ENCODE measurements around the gene OFD1.

The OFD1 gene, protein sequence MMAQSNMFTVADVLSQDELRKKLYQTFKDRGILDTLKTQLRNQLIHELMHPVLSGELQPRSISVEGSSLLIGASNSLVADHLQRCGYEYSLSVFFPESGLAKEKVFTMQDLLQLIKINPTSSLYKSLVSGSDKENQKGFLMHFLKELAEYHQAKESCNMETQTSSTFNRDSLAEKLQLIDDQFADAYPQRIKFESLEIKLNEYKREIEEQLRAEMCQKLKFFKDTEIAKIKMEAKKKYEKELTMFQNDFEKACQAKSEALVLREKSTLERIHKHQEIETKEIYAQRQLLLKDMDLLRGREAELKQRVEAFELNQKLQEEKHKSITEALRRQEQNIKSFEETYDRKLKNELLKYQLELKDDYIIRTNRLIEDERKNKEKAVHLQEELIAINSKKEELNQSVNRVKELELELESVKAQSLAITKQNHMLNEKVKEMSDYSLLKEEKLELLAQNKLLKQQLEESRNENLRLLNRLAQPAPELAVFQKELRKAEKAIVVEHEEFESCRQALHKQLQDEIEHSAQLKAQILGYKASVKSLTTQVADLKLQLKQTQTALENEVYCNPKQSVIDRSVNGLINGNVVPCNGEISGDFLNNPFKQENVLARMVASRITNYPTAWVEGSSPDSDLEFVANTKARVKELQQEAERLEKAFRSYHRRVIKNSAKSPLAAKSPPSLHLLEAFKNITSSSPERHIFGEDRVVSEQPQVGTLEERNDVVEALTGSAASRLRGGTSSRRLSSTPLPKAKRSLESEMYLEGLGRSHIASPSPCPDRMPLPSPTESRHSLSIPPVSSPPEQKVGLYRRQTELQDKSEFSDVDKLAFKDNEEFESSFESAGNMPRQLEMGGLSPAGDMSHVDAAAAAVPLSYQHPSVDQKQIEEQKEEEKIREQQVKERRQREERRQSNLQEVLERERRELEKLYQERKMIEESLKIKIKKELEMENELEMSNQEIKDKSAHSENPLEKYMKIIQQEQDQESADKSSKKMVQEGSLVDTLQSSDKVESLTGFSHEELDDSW

DNA sequence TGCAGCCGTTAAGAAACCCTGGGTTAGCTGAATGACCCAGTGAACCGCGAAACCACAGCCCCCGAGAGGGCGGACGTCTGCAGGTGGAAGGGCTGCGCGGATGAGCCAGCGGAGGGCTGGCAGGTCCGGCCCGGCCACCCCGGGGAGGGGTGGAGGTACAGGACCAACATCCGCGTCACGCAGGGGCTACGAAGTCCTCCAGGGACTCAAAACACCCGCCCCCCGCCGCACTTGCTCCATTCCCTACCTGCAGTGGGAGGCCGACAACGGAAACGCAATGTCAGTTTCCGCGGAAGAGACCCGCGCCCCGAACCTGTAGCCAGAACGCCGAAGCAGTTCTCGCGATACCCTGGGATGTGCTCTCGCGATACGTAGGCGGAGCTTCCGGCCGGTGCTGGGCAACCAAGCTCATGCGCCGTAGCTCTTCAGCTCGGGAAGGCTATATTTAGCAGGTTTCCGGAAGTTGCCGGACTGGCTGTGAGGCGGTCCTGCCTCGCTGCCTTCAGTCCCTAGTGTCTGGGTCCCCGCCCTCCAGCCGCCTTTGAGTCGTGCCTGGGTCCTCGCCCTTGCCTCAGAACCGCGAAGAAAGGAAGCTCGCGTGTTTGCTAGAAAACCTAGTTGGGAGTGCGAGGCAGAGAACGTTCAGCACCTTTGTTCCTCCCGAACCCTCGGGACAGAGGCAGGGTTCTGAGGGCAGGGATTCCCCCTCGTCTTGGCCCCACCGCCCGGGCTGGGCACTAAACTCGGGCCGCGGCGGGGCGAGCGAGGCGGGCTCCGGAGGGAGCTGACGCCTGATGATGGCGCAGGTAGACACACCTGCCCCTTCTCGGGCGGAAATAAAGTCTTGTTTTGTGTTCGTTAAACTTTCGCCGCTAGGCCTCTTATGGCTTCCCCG is at the start of gene OFD1, which contains the start of gene TRAPPC2:
TSS of gene OFD1 (plus strand) at position 471 of the 895 bp plus-strand sequence. CDS start at position 795, 324 bp downstream.
TSS of gene TRAPPC2 (minus strand) at position 343 of the 895 bp plus-strand sequence. CDS start 14,657 bp downstream, outside the sequence.
- DNase-seq = peak; percentile 84

GRCh38 chrX:13685126-13685763 is 49.3 kb upstream of the OFD1 start:
- no peak for DNase-seq

GRCh38 chrX:13687203-13687602 is 47.3 kb upstream of the OFD1 start:
- DNase-seq = no peak

GRCh38 chrX:13688384-13688957 is 46.1 kb upstream of the OFD1 start:
- DNase-seq = no peak

GRCh38 chrX:13688958-13689740 is 45.4 kb upstream of the OFD1 start, which contains the start of gene RAB9A:
TSS of gene RAB9A (plus strand) at chrX:13689128. CDS start at chrX:13708747, 19,619 bp downstream.
- DNase-seq = peak; percentile 68

GRCh38 chrX:13689741-13690211 is 44.8 kb upstream of the OFD1 start:
- no peak for DNase-seq

- DNase-seq = no peak
Measured at GRCh38 chrX:13690836-13691235, 43.7 kb upstream of the OFD1 start.

DNA sequence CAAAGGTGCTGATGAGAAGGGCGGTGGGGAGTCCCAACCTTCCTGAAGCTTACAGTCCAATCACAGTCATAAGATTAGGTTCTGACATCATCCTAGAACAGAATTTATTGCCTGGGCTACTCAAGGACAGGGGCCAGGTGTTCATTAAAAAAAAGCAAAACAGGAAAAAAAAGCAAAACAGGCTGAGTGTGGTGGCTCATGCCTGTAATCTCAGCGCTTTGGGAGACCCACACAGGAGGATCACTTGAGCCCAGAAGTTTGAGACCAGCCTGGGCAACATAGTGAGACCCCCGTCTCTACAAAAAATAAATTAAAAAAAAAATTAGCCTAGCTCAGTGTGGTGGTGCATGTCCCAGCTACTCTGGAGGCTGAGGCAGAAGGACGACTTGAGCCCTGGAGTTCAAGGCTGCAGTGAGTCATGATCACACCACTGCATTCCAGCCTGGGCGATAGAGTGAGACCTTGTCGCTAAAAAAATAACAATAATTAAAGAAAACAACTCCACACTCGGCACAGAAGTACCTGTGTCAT is 42.6 kb upstream of the OFD1 start:
- DNase-seq = no peak

GRCh38 chrX:13692771-13693231 is 41.7 kb upstream of the OFD1 start:
- no peak for DNase-seq

DNA sequence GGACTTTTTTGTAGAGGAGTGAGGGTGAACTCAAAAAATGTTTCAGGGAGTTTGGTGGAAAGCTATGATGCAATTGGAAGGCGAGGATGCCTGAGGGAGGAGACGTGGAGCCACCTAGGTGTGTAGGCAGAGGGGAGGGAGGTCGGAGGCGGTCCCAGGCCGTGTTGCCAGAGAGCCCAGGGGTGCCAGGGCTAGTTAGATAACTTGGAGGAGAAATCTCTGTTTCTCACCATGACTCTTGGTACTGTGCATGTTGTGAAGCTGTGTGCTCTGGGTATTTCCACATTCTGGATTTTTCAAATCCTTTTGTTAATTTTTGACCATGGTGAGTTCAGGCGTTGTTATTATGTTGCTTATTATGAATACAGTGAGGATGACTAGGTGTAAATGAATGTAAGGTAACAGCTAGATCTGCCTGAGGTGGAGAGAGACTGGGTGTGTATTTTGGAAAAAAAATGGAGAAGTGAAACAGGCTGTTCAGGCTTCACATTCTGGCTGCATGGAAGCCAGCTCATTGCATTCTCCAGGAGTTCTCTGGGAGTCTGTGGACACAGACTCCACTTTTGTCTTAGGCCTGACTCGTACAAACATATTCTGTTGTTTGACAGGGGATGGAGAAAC is 41.1 kb upstream of the OFD1 start:
- DNase-seq = no peak

DNA sequence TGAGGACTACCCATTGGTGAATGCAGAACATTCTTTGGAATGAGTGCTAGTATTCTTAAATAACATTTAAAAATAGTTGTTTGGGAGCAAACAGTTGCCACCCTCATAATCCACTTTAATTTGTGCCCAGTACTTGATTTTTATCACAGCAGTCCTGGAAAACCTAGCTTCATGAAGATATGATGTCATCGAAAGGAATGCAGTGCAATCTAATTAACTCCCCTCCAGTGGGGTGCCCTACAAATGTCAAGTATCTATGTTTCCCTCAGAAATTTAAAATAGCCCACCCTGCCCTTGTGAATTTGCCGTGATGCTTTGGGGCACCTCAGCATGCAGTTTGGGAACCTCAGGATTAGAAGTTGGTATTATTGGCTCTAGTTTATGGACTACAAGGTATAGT is 40.2 kb upstream of the OFD1 start:
- DNase-seq = no peak

DNA sequence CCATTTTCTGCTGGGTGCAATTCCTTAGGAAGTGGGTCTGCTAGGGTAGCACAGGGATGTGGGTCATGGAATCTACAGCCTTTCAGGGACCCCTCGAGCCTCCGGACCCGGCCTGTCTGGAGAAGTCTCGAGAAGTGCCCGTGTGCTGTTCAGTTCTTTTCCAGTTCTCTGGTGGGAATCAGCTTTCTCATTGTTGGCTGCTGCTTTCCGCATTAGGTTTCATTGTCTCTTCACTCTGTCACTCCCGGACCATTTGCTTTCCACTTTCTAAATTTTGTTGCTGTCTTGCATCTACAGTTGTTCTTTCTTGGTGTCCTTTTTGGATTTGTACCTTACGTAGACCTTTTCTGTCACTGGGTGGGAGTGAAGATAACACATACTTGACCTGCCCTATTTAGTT is 39.6 kb upstream of the OFD1 start:
- no peak for DNase-seq

DNA sequence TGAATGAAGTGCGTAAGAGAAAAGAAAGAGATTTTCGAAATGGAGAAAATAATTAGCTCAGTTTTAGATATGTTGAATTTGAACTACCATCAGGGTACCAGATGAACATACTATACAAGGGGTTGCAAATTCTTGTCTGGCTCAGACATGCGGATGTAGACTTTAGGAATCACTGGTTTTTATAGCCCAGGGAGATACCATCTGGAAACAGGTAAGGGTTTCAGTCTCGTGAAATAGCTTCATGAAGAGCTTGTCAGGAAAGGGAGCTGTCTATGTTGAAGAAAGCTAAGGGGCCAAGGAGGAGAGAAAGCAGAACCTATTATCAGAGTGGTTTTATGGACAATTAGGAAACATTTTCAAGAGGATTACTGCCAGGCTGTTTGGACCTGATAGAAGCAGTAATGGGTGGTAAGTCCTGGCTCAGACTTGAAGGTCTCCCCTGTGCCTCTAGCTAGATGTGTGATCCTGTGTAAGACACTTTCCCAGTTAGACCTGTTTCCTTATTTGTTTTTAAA is 38.9 kb upstream of the OFD1 start:
- DNase-seq = no peak

DNA sequence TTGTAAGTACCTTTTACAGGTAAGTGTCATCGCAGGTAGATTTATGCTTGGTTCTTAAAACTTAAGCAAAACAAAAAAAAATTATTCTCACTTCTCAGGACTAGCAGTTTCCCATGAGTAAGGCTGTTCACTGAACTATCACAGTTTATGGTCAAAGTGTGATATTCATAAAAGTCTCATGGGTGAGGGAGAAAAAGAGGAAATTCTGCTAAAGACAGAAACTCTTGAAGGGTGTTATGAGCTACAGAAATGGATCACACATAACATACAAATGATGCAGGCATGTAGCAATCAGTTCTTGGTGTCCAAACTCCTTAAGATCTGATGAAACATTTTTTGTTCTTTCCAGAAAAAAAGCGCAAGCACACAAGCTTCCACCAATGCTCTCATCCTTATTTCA is 37.1 kb upstream of the OFD1 start:
- DNase-seq = no peak

- DNase-seq = no peak
Measured at GRCh38 chrX:13697976-13698375, 36.6 kb upstream of the OFD1 start.

DNA sequence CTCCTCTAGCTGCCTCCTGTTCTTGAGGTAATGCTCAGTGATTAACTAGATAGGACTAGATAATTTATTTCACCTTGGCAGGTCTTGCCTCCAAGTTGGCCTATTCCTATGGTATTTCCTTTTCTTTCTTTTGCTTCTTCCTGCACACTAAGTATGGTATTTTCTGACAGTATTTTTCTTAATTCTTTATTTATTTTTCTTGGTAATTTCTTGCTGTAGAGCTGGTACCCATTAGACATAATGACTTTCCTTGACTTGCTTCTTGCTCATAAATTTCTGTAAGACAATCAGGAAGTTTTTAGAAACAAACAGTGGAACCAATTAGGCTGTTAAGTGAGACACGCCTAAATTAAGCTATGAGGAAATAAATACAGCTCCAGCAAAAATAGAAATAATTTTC is 36.1 kb upstream of the OFD1 start:
- DNase-seq = no peak

DNA sequence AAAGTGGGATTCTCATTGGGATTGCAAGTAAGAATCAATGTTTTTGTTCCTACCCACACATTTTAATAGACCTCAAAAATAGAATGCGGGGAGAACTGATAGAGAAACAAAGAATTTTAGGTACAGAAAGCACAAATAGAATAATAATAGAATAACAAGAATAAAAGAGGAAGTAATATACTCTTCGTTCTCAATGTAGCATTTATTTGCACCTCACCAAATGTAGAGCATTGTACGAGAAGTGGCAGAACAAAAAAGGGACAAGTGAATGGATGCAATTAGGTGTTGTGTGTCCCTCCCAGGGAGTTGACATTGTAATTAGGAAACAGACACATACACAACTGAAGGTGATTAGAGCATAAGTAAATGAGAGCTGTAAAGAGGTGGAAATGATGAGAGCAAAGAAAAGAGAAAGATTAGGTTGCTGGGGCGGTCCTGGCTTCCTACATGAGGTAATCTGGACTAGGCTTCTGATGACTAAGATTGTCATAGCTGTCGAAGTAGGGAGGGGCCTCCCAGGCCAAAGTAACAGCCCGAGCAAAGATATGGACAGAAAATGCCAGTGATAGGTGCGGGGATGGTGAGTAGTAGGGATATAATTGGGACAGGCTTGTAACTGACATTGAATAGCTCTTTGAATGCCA is 35.2 kb upstream of the OFD1 start:
- no peak for DNase-seq

GRCh38 chrX:13700380-13700779 is 34.2 kb upstream of the OFD1 start:
- DNase-seq = no peak
